PC-9 (cell line): Measurements from ENCODE around the gene CRADD.
"Not testable (repeated sequence)": the region's sequence is repeated elsewhere in the genome, so short reads cannot be mapped to it uniquely, and the experiment has no call there.

Experiments
- EZH2 ChIP-seq: fragments of 200-600 bp; sonication (generic); IDR thresholded peaks from 2 replicates; pipeline ENCODE4 v1.8.0; 2017; ENCODE audit warnings: antibody characterized with exemption, low read depth
- TF ChIP-seq, protein P1 (sequence below): fragments of 200-600 bp; sonication (generic); conservative IDR thresholded peaks from 2 replicates; pipeline ENCODE4 v1.6.1; 2017; ENCODE audit warnings: mixed run types, antibody characterized with exemption, mild to moderate bottlenecking, moderate library complexity

DNA sequence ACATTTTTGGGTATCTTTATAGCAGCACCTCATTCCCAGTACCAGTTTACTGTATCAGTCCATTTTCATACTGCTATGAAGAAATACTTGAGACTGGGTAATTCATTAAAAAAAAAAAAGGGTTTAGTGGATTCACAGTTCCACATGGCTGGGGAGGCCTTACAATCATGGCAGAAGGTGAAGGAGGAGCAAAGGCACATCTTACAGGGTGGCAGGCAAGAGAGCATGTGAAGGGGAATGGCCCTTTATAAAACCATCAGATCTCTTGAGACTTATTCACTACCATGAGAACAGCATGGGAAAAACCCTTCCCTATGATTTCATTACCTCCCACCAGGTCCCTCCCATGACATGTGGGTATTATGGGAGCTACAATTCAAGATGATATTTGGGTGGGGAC is 77.7 kb downstream of the CRADD start:
- TF ChIP-seq EZH2: not testable (repeated sequence)
- TF ChIP-seq, protein P1, sequence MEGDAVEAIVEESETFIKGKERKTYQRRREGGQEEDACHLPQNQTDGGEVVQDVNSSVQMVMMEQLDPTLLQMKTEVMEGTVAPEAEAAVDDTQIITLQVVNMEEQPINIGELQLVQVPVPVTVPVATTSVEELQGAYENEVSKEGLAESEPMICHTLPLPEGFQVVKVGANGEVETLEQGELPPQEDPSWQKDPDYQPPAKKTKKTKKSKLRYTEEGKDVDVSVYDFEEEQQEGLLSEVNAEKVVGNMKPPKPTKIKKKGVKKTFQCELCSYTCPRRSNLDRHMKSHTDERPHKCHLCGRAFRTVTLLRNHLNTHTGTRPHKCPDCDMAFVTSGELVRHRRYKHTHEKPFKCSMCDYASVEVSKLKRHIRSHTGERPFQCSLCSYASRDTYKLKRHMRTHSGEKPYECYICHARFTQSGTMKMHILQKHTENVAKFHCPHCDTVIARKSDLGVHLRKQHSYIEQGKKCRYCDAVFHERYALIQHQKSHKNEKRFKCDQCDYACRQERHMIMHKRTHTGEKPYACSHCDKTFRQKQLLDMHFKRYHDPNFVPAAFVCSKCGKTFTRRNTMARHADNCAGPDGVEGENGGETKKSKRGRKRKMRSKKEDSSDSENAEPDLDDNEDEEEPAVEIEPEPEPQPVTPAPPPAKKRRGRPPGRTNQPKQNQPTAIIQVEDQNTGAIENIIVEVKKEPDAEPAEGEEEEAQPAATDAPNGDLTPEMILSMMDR: not testable (repeated sequence)
